Measurements from ENCODE around the gene MOSMO.

DNA sequence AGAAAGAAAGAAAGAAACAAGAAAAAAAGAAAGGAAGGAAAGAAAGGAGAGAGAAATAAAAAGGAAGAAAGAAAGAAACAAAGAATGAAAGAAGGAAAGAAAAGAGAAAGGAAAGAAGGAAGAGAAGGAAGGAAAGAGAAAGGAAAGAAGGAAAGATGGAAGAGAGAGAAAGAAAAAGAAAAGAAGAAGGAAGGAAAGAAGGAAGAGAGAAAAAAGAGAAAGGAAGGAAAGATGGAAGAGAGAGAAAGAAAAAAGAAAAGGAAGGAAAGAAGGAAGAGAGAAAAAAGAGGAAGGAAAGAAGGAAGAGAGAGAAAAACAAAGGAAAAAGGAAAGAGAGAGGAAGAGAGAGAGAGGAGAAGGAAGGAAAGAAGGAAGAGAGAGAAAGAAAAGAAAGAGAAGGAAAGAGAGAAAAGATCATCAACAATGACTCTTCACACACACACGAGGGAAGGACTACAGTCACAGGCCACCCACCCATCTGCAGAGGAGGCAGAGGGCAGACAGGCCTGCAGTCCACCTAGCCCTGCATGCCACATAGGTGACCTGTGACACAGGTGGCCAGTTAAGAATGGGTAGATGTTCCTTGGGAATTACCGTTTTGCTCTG is 108.3 kb downstream of the MOSMO start:
- TF ChIP-seq RAD21 (IDR thresholded peaks at IDR 0.05; ENCODE audit: low read length): no peak
- TF ChIP-seq CHD1 (IDR thresholded peaks at IDR 0.05; ENCODE audit: low read depth, low read length): no peak
- TF ChIP-seq ELK1 (IDR thresholded peaks at IDR 0.05; ENCODE audit: borderline replicate concordance, low read depth, low read length): no peak
- no peak for TF ChIP-seq BHLHE40 (IDR thresholded peaks at IDR 0.05; ENCODE audit: low read depth, low read length)
- no peak for TF ChIP-seq SMC3 (IDR thresholded peaks at IDR 0.05; ENCODE audit: low read depth, low read length)
- TF ChIP-seq, protein P1, sequence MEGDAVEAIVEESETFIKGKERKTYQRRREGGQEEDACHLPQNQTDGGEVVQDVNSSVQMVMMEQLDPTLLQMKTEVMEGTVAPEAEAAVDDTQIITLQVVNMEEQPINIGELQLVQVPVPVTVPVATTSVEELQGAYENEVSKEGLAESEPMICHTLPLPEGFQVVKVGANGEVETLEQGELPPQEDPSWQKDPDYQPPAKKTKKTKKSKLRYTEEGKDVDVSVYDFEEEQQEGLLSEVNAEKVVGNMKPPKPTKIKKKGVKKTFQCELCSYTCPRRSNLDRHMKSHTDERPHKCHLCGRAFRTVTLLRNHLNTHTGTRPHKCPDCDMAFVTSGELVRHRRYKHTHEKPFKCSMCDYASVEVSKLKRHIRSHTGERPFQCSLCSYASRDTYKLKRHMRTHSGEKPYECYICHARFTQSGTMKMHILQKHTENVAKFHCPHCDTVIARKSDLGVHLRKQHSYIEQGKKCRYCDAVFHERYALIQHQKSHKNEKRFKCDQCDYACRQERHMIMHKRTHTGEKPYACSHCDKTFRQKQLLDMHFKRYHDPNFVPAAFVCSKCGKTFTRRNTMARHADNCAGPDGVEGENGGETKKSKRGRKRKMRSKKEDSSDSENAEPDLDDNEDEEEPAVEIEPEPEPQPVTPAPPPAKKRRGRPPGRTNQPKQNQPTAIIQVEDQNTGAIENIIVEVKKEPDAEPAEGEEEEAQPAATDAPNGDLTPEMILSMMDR (conservative IDR thresholded peaks at IDR 0.05; ENCODE audit: low read depth, low read length): no peak
- no peak for TF ChIP-seq USF2 (IDR thresholded peaks at IDR 0.05; ENCODE audit: low read depth, low read length)
- no peak for TF ChIP-seq MXI1 (IDR thresholded peaks at IDR 0.05; ENCODE audit: borderline replicate concordance, low read depth, low read length)
- no peak for TF ChIP-seq MAZ (IDR thresholded peaks at IDR 0.05; ENCODE audit: borderline replicate concordance, low read depth, low read length)
- TF ChIP-seq FOS (IDR thresholded peaks at IDR 0.05; ENCODE audit: low read depth, low read length): no peak
- TF ChIP-seq POLR2A (IDR thresholded peaks at IDR 0.05; ENCODE audit: low read depth, low read length): no peak
- no peak for TF ChIP-seq RFX5 (IDR thresholded peaks at IDR 0.05; ENCODE audit: low read depth, low read length)
- no peak for TF ChIP-seq CEBPB (IDR thresholded peaks at IDR 0.05; ENCODE audit: low read depth, low read length)
